ENCODE results near the gene CWC27.
"Not testable (repeated sequence)": the region's sequence is repeated elsewhere in the genome, so short reads cannot be mapped to it uniquely, and the experiment has no call there.

CWC27 gene

GRCh38 chr5:64789457-64789856 is 20.7 kb downstream of the CWC27 start:
- DNase-seq, result no peak

GRCh38 chr5:64790210-64790609 is 21.5 kb downstream of the CWC27 start:
- DNase-seq, result no peak

GRCh38 chr5:64792469-64792868 is 23.7 kb downstream of the CWC27 start:
- DNase-seq, result no peak

DNA sequence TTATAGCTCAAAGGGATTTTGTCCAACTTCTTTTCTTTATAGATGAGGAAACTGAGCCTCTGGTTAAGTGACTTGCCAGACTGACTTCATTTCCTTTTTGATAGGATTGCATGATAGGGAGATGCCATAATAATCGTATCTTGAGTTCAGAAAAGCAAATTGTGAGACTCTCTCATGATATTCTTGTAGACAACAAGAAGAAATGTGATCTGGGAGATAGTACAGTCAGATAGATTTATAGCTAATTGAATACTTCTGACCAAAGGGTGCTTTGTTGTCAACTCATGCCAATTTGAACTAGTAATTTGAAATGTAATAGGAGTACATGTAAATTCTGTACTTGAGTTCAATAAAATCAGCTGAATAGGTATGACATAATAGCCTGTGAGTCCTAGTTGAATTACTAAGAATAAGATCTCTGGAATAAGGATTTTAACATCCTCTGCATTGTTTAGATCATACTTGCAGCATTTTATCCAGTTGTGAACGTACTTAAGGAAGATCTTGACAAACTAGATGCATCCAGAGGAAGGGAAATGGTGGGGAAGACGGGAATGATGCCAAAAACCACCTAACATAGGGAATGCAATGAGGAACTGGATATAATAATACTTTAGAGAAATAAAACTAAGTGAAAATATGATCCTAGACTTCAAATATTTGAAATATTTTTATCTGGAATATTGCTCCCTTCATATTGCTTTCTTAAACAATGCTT is 25.5 kb downstream of the CWC27 start:
- DNase-seq, result no peak

GRCh38 chr5:64796301-64796700 is 27.6 kb downstream of the CWC27 start:
- DNase-seq, result no peak

GRCh38 chr5:64800926-64801325 is 32.2 kb downstream of the CWC27 start:
- no peak for DNase-seq

DNA sequence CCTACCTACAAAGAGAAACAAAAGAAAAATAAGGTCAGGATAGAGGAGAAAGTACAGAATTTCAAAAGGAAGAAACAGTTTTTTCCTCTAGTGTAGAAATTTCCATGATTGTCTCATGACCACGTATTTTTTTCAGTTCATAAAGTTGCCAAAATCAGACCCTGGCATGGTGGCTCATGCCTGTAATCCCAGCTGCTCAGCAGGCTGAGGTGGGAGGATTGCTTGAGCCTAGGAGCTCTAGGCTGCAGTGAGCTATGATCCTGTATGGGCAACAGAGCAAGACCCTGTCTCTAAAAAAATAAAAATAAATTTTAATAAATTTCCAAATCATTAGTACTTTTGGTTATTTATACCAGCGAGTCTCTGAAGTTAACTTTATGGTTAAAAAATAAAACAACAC is 37.8 kb downstream of the CWC27 start:
- DNase-seq, result no peak

DNA sequence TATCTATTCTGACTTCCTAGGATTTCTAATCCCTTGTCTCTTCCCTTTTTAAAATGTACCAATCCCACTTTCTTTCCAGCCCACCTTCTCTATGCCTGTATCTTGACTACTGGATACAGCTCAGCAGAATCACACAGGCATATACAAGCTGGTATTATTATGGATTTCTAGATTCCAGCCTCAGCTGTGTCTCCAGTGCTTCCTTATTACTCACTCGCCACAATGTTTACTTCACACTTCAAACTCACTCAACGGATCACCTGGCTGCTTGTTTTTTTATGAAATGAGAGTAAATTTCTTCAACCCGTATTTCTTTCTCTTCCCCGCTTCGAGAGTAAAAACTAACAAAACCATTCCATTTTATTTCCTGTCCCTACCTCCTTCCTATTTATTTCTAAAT is 38.8 kb downstream of the CWC27 start:
- DNase-seq, result no peak

DNA sequence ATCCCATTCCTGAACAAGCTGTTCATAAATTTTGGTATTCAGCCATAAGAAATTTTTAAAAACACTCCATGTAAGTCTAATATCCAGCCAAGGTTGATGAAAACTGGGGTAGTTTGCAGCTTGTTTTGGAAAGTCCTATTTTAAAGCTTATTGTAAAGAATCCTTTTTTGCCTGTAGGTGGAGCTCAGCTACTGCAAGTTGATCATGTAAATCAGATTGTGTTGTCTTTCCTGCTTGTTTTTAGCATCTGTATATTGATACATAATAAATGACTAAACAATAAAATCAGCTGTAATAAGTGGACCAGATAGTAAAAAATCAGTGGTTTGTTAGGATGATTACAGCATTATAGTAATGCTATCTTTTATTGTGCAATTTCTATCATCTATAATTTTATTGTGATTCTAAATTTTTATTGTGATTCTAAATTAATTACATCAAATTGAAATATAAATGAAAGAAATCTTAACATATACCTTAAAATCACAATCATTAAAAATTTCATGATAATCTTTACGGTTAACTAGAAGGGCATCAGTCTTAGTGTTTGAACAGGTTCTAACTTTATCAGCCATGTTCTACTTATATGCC is 42.4 kb downstream of the CWC27 start:
- DNase-seq, result no peak

DNA sequence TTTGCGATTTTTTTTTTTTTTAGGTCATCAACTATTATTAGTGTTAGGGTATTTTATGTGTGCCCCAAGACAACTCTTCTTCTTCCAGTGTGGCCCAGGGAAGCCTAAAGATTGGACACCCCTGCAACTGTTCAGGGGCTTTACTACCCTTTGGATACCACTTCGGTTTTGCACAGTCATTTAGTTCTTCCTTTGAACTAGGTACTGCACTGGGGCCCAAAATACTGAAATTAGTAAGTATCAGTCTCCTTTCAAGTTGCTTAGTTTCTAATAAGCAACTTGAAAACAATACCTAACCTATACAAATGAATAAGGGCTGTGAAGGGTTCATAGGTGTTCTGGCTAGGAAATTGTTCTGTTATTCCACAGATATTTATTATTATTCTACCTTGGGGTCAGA is 45.3 kb downstream of the CWC27 start:
- DNase-seq, result no peak

- no peak for DNase-seq
These were observed 49.5 kb downstream of the CWC27 start for GRCh38 chr5:64818245-64818644.

GRCh38 chr5:64819345-64819744 is 50.6 kb downstream of the CWC27 start:
- DNase-seq, result not testable (repeated sequence)

GRCh38 chr5:64822320-64822719 is 53.6 kb downstream of the CWC27 start:
- DNase-seq, result no peak

DNA sequence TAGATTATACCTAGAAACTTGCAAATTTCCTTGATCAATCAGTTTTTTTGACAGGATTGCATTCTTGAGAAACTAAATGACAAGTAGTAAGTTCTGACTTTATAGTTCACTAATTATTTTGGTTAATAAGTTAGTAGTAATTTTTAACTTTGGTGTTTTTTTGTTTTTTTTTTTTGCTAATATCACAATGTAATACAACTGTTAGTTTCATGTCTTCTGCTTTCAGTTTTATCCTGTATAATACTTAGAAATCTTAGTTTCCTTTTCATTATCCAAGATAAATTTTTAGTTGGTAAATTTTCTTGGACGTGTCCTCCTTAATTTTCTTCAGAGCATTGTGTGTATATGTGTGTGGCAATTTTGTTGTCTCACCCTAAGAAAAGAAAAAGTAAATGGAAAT is 57.8 kb downstream of the CWC27 start:
- no peak for DNase-seq

- no peak for DNase-seq
These were observed 59.0 kb downstream of the CWC27 start for GRCh38 chr5:64827703-64828102.

DNA sequence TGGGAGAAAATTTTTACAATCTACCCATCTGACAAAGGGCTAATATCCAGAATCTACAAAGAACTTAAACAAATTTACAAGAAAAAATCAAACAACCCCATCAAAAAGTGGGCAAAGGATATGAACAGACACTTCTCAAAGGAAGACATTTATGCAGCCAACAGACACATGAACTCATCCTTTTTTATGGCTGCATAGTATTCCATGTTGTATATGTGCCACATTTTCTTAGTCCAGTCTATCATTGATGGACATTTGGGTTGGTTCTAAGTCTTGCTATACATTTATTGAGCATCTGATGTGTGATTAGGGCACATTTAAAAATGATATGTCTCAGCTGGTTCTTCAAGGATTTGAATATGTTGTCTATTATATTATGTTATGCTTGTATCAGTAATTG is 61.9 kb downstream of the CWC27 start:
- not testable (repeated sequence) for DNase-seq

DNA sequence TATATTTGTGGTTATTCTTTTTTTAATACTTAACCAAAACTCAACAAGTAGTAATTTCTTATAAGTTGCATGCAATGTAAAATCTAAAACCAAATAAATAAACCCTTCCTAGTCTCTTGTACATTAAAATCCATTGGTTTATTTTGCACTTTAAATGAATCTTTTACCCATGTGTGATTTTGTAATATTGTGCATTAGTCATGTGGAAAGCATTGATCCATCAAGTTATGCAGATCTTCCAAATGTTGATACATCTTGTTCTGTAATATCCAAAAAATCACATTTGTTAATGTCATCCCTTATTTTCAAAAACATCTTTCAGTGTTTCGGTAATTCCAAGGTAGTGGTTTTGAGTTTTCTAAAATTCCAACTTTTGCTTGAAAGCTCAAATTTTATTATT is 63.3 kb downstream of the CWC27 start:
- no peak for DNase-seq

DNA sequence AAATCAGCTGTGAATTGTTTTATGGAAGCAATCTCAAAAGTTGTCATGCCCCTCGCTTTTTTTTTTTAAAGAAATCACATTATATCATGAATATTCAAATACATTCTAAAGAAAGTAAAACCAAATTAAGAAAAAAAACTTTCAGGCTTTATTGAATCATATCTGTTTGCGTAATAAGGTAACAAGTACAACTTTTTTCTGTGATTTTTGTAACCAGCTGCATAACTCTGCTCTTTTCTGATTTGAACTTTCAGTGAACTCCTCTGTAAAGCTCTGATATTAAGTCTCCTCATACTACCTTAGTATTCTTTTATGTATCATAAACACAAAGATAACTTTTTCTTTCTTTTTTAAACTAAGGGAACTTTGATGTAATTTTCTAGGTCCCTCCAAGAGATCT is 65.3 kb downstream of the CWC27 start:
- no peak for DNase-seq

GRCh38 chr5:64834611-64835010 is 65.9 kb downstream of the CWC27 start:
- DNase-seq, result no peak

DNA sequence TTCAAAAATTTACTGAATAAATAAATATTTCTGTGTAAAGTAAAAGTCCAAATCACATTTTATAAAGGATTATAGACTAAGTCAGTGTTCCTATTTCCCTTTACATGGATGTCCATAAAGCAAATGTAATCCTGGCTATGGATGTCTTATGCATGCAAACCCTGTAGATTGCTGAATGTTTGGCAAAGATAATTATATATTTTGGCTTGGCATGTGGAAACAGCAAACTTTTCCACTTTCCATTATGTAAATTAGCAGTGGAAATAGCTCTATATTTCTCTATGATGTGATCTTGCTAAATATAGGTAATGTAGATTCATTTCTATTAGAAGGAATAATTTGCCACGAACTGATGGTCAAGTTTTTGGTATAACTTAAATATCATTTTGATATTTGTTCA is 66.5 kb downstream of the CWC27 start:
- DNase-seq, result no peak

DNA sequence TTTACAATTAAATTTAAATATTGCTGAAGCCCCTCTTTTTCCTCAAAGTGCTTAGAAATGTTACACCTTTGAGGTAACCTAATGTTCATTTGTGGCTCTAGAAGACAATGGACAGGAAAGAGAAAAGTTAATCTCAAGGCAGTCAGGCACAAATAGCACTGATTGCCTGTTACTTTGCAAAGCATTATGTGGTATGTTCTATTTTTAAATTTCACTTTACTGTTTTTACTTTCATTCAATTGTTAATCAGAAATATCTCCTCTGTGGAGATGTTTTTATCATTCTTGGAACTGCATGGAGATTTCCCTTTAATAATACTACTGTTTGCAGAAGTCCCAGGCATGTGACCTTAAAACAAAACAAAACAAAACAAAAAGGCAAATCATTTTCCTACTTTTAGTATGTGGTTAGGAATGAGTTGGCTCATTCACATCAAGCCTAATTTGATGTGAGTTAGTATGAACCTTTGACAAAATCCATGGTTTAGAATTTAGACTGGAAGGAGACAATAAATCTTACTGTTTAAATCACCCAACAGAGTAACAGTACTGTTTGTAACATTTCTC is 67.5 kb downstream of the CWC27 start:
- DNase-seq, result no peak

- DNase-seq, result no peak
These were observed 68.1 kb downstream of the CWC27 start for GRCh38 chr5:64836786-64837185.

GRCh38 chr5:64838376-64838775 is 69.6 kb downstream of the CWC27 start:
- DNase-seq, result no peak

DNA sequence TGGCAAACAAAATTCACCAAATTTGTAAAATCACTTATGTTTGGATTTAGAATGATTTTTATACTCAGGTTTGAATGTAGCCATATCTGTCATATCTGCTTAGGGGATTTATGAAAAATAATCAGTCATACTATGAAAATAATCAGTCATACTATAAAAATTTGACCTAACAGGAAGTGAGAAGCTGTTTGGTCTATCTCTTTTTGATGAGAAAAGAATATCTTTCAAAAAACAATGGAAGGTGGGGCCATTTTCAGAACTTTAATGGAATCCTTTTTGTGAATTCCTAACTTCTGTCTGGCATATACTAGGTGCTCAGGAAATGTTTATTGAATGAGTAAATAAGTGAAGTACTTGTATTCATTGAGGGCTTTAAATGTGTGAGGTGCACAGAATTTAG is 70.1 kb downstream of the CWC27 start:
- no peak for DNase-seq

GRCh38 chr5:64839936-64840335 is 71.2 kb downstream of the CWC27 start:
- DNase-seq, result no peak

Measured in right forelimb (tissue), 1 donor.